Activated CD8-positive, alpha-beta memory T cell treated with anti-CD3 and anti-CD28 coated beads, Interleukin-2, amount 50 U/mL, for 4 hours (primary cell): ENCODE data around the gene MUC5B.
"Not testable (repeated sequence)": the region's sequence is repeated elsewhere in the genome, so short reads cannot be mapped to it uniquely, and the experiment has no call there.

Experiments
- DNase-seq: peaks from one replicate; pipeline ENCODE4 v3.0.0-alpha.2; 2020

MUC5B gene

GRCh38 chr11:1251236-1251770 is 28.4 kb downstream of the MUC5B start:
- no peak for DNase-seq

DNA sequence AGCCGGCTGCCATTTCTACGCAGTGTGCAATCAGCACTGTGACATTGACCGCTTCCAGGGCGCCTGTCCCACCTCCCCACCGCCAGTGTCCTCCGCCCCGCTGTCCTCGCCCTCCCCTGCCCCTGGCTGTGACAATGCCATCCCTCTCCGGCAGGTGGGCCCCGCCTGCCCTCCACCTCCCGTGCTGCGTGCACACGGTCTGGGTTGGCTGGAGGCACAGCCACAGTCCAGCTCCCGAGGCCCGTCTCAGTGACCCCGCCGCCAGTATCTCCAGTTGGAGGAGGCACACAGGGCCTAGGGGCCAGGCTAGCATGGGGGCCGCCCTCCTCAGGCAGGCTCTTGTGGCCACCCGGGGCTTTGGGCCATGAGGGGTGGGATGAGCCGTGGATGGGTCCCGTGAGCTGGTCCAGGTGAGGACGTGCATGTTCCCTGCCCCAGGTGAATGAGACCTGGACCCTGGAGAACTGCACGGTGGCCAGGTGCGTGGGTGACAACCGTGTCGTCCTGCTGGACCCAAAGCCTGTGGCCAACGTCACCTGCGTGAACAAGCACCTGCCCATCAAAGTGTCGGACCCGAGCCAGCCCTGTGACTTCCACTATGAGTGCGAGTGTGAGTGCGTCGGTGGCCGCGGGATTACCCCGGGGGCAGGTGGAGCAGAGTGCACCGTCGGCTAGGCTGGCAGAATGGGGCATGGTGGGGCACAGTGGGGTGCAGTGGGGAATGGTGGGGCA is 29.7 kb downstream of the MUC5B start:
- no peak for DNase-seq

GRCh38 chr11:1253103-1253485 is 30.2 kb downstream of the MUC5B start:
- no peak for DNase-seq

DNA sequence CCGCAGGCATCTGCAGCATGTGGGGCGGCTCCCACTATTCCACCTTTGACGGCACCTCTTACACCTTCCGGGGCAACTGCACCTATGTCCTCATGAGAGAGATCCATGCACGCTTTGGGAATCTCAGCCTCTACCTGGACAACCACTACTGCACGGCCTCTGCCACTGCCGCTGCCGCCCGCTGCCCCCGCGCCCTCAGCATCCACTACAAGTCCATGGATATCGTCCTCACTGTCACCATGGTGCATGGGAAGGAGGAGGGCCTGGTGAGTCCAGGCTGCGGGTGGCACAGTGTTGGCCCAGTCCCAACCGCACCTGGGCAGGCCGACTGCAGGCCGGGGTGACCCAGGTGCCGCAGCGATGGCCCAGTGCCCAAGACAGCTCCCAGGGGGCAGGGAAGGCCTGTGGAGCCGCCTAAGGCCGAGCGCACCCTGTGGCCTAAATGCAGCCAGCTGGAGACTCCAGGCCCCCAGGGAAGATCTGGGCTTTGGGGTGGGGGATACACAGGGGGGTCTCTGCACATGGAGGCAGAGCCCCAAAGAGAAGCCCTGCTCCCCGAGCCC is 31.3 kb downstream of the MUC5B start:
- DNase-seq, result no peak

GRCh38 chr11:1254733-1255132 is 31.9 kb downstream of the MUC5B start:
- no peak for DNase-seq

GRCh38 chr11:1255151-1255550 is 32.3 kb downstream of the MUC5B start:
- no peak for DNase-seq

GRCh38 chr11:1256257-1257045 is 33.6 kb downstream of the MUC5B start:
- no peak for DNase-seq

DNA sequence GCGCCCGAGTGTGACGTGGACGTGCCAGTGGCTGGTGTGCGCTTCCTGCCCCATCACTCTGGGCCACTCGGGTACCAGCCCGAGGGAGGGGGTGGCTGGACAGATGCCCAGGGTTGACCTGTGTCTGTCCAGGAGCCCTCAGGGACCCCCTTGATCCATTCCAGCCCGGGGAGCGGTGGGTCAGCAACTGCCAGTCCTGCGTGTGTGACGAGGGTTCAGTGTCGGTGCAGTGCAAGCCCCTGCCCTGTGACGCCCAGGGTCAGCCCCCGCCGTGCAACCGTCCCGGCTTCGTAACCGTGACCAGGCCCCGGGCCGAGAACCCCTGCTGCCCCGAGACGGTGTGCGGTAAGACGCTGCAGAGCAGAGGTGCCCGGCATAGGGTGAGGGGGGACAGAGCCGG is 34.5 kb downstream of the MUC5B start:
- DNase-seq, result no peak

DNA sequence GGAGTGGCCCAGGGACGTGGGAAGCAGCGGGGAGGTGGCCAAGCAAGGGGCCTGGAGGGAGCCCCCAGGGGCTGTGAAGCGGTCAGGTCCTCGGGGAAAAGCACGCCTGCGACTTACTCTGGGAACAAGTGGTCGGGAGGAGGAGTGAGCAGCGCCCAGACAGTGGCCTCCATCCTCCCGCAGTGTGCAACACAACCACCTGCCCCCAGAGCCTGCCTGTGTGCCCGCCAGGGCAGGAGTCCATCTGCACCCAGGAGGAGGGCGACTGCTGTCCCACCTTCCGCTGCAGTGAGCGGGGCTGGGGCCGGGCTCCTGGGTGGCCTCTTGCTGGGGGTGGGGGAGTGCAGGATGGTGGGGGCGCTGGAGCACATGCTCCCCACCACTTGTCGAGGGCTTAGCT is 35.0 kb downstream of the MUC5B start:
- DNase-seq, result no peak

- no peak for DNase-seq
Observed at GRCh38 chr11:1258401-1259075, 35.7 kb downstream of the MUC5B start.

DNA sequence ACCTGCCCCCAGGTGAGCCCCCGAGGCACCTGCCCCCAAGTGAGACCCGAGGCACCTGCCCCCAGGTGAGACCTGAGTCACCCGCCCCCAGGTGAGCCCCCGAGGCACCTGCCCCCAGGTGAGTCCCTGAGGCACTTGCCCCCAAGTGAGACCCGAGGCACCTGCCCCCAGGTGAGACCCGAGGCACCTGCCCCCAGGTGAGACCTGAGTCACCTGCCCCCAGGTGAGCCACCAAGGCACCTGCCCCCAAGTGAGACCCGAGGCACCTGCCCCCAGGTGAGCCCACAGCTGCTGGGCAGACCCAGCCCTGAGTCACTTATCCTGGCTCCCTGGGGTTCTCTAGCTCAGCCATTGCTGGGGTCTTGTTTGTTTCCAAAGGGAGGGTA is 36.2 kb downstream of the MUC5B start:
- no peak for DNase-seq

- DNase-seq, result no peak
Observed at GRCh38 chr11:1259561-1259960, 36.7 kb downstream of the MUC5B start.

GRCh38 chr11:1260023-1260501 is 37.2 kb downstream of the MUC5B start:
- no peak for DNase-seq

- no peak for DNase-seq
Observed at GRCh38 chr11:1260620-1261019, 37.8 kb downstream of the MUC5B start.

- no peak for DNase-seq
Observed at GRCh38 chr11:1261241-1262071, 38.6 kb downstream of the MUC5B start.

DNA sequence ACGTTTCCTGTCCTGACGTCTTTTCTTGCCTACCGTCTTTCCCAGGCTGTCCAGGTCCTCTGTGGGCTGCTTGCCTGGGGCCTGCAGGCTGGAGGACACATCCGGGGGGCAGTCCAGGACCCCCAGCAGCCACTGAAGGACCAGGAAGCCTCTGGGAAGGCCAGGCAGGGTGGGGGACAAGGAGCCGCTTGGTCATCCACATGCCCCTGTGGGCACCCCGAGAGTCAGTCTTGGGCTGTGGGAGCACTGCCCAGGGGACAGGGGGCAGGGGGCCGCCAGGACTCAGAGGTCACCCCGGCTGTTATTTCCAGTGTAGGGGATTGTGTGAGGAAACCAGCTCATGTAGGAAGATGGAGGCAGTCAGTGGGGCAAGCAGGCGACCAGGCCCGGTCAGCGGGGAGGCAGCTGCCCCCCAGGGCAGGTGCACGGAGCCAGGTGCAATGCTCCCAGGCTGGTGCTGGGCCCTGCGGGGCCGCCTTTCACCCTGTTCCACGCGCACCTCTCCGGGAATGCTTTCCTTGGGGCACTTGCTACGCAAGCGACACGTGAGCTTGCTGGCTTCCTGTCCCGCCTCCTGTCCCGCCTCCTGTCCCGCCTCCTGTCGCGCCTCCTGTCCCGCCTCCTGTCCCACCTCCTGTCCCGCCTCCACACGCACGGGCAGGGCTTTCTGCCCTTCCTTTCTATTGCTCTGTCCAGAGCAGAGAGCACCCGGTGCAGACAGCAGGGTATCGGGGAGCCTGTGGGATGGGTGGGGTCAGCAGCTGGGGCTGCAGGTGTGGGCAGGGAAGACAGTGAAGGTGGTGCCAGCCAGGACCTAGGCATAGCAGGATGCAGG is 39.5 kb downstream of the MUC5B start:
- peak; percentile 83 for DNase-seq

DNA sequence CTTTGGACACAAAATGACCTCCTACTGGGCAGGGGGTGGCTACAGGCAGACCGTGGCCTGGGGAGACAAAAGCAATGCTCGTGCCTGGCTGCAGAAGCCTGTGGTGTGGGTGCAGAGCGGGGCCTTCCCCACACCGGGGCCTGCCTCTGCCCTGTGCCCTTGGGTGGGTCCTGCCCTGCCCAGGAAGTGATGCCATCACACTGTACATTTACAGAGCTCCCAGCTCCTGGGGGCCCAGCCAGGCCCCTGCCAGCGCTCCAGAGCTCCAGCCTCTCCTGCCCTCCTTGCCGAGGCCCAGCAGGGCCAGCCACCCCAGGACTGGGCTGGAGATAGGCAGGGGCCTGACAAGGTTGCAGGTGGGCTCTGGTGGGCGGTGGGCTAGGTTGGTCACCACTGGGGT is 40.1 kb downstream of the MUC5B start:
- DNase-seq, result no peak

GRCh38 chr11:1264444-1264843 is 41.6 kb downstream of the MUC5B start:
- DNase-seq, result not testable (repeated sequence)

- not testable (repeated sequence) for DNase-seq
Observed at GRCh38 chr11:1265480-1265879, 42.6 kb downstream of the MUC5B start.

- not testable (repeated sequence) for DNase-seq
Observed at GRCh38 chr11:1266976-1267375, 44.1 kb downstream of the MUC5B start.

DNA sequence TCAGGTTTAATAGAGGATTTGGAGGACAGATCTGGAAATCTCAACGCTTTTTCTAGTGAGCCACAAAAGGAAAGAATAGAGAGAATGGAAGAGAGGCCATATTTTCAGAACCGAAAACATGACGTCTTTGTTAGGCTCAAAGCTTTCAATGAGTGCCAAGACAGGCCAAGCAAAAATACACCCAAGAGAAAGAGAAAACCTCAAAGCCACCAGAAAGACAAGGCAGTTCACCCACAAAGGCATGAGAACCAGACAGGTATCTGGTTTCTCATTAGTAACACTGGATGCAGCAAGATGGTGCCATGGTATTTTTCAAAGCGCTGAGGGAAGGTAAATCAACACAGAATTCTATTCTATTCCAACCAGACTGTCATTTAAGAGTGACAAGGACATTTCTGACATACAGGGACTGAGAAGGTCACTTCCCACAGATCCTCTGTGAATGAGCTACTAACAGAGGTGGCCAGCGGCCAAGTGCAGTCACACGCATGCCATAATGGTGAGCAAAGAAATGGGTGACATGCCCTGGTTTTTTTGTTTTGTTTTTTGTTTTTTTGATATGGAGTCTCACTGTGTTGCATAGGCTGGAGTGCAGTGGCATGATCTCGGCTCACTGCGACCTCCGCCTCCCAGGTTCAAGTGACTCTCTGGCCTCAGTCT is 44.7 kb downstream of the MUC5B start:
- DNase-seq, result no peak
